ENCODE results near the gene AHNAK2.

GRCh38 chr14:105014032-105014431 is 35.9 kb upstream of the AHNAK2 start:
- TF ChIP-seq TSC22D2 (CRISPR knock-in tag; IDR thresholded peaks at IDR 0.05; ENCODE audit: borderline replicate concordance) (no peak), SP1 (IDR thresholded peaks at IDR 0.05) (no peak), SP1 (CRISPR knock-in tag; IDR thresholded peaks at IDR 0.05) (no peak), STAT6 (CRISPR knock-in tag; IDR thresholded peaks at IDR 0.05; ENCODE audit: borderline replicate concordance) (no peak), ZNF549 (CRISPR knock-in tag; IDR thresholded peaks at IDR 0.05) (no peak), JUND (CRISPR knock-in tag; IDR thresholded peaks at IDR 0.05) (no peak), FOXA3 (CRISPR knock-in tag; IDR thresholded peaks at IDR 0.05) (no peak), KDM5B (CRISPR knock-in tag; IDR thresholded peaks at IDR 0.05; ENCODE audit: borderline replicate concordance) (no peak)
